IPS-NIHi7 (cell line): Measurements from ENCODE around the gene A3GALT2.

Experiments
- DNase-seq: peaks from one replicate; pipeline ENCODE4 v3.0.0; 2012; ENCODE audit warnings: mixed read lengths; ENCODE audit errors: extremely low spot score

The A3GALT2 gene

DNA sequence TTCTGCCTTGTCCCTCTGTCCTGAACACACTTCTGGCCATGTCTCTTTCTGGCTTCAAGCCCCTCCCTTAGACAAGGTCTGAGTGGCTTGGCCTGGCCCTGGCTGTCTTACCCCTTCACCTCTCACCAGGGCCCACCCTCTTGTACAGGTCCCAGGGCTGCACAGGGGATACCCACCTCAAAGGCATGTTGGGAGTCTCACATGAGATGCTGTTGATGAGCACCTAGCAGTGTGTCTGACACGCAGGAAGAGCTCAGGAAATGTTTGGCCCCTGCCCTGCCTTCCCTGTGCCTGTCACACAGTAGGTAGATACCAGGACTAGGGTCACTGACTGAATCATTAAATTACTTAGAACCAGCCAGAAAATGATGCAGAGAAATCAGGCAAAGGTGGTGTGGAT is 48.0 kb downstream of the A3GALT2 start:
- no peak for DNase-seq

DNA sequence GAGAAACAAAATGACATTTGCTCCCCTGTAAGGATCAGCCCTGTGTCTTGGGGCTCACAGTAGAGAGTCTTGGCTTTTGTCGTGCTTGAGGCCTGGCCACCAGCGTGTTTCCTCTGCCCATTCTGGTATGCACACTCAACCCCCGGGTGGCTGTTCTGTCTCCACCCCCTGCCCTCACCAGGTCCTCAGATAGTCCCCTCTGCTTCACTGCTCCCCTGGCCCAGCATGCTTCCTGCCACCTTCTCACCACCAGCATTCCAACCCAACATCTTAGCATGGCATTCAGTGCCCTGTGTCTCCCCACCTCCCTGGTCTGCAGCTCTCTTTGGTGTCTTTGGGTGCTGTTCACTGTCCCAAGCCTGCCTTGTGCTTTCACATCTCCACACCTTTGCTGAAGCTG is 48.4 kb downstream of the A3GALT2 start:
- no peak for DNase-seq

DNA sequence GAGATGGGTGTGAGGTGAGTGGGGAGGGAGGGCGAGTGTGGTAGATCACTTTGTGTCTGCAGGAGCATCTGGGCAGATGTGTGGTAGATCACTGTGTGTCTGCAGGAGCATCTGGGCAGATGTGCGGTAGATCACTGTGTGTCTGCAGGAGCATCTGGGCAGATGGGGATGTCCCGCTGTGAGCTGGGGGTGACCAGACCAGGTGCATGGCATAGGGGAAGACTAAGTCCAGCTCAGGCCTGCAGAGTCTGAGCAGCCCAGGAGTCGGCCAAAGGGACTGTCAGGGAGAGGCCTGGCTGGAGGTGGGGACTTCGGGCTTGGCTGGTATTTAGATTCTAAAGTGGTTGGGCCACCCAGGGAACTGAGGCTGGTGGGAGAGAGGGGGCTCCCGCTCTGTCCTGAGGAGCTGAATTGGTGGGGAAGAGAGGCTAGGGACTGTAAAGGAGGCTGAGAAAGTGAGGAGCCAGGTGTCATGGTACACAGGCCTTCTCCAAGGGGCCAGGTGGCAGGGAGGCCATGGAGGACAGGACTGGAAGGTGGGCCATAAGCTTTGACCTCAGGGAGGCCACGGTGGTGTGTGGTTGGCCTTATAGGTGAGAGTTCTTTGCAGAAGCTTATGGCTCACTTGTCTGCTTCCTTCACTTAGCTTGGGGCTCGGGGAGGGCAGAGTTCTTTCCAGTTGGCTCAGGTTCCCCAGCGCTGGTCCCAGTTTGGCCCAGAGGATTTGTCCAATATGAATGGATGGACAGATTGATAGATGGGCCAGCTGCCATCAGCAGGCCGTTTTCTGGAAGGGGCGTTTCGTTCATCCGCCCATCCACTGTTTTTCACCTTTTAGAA is 49.0 kb downstream of the A3GALT2 start:
- no peak for DNase-seq

DNA sequence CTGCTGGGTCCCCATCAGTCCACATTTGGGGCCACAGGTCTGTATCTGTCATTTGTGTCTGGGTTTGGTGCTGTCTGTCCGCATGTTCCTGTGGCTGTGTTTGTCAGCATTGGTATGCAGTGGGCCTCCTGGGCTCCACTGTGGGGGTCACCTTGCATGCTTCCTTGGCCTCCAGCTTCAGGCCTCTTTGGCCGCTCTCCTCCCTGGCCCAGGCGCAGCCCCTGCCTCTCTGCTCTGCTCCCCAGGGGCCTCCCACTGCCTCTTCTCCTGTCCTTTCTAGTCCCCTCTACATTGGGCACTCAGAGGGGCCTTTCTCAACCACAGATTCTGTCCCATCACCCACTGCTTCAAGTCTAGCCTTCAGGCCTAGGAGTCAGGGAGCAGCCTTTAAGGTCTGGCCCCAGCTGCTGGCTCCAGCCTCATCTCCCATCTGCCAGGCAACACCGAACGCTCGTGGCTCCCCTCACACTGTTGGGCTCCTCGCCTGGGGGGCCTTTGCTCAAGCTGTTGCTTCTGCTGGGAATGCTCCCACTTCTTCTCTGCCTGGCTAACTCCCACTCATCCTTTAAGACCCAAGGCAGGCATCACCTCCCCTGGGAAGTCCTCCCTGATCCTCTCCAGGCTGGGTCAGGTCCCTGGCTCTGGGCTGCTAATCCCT is 50.0 kb downstream of the A3GALT2 start:
- no peak for DNase-seq

DNA sequence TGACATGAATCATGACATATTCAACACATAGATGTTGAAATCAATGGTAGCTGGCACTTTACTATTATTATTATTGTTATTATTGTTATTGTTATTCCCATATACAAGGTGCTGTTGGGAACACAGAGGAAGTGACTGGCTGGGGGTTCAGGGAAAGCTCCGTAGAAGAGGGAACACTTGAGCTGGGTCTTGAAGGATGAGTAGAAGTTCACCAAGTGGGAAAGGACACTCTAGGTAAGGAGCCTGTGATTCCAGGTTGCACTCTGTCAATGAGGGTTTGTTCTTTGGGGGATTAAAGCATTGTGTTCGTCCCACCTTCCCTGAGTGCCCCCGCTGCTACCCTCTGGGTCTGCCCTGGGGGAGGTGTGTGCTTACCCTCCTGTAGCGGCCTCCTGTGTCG is 50.5 kb downstream of the A3GALT2 start:
- DNase-seq, result no peak

DNA sequence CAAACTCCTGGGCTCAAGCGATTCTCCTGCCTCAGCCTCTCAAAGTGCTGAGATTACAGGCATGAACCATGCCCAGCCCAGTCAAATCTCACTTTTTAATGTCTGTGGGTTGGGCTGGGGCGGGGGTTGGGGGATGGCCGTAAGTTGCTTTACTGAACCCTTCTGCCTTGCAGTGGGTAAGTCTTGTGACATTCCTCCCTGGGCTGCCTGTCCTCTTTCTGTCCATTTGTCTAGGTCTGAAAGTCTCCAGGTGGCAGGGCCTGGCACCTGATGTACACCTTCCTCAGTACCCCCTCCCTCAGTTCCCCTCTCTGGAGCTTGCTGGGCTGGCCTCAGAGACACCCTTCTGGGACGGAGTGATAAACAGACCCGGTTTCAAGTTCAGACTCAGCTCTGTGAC is 51.3 kb downstream of the A3GALT2 start:
- no peak for DNase-seq

DNA sequence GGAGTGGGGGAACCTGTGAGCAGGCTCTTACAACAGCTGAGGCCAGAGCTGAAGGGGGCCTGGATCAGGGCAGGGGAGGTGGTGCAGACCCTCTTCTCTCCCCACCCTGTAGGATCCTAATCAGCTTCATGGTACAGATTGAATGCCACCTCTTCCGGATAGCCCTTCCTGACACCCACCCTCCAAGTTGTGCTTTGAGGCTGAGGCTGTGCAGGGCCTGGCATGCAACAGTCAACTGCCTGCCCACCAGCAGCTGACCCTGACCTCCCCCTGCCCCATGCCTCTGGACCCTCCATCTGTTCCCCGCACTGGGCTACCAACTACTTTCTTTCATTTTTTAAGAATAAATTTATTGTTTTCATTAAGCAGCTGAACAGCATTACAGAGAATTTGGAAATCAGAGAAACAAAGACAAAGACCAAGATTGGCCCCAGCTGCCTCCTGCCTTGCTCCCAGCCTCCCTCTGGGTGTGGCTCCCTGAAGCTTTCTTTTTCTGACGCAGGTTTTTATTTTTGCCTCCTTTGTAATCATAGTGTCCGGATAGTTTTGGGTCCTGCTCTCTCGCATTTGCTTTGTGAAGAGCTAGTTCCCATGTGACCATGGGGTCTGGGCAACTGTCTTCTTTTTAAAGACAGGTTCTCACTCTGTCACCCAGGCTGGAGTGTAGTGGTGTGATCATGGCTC is 51.8 kb downstream of the A3GALT2 start:
- no peak for DNase-seq

DNA sequence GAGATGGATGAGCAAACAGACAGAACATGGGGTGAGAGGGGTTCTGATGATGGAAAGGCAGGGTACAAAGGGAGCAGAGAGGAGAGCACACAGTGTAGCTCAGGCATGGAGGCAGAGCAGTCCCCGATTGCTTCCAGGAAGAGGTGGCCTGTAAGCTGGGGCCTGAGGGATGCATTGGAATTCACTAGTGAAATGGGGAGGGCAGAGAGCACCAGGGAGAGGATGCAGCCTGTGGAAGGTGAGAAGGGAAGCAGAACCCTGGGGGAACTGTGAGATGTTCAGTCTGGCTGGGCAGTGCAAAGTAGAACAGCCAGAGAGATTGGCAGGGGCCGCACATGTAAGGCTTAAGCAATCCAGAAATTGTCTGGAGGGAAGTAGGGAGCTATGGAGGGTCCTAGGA is 52.4 kb downstream of the A3GALT2 start:
- DNase-seq, result no peak

DNA sequence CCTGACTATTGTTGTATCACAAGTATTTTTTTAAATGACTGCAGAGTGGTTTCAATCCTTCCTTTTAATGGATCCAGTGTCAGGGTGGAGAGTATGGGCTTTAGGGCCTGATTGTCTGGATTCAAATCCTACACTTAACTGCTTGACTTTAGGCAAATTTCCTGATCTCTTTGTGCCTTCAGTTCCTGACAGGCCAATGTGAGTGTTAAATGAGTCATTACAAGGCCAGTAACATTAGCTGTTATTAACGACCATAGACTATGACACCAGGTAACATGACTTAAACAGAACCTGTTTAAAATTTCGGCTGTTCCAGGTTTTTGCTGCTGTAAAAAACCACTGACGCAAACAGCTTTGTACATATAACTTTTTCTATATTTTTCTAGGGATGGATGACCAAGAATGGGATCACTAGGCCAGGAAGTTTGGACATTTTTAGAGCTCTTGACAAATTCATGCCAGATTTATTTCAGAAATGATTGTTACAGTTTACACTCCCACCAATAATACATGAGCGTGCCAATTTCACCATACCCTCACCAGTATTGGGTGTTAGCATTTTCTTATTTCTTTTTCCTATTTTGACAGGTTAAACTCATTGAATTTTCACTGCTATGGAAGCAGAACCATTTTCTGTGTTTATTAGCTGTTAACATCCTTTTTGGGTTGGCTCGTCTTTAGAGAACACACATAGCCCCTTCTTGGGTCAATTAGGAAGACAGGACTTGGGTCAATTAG is 53.3 kb downstream of the A3GALT2 start:
- DNase-seq, result no peak

DNA sequence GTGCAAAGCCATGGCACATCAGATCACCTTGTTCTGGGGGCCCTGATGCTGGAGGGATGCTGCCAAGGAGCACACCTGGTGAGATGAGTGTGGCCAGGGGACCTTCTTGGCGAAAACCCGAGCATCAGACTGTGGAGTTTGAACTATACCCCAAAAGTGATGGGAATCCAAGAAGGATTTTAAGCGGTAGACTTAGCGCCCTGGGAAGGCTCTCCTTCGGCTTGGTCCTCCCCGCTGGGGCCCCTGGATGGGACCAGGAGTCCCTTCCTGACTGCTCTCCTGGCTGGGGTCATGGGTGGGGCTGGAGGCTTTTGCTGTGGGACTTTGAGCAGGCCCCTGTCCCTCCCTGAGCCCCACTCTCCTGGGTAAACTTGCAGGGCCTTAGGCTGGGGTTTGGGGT is 54.1 kb downstream of the A3GALT2 start:
- no peak for DNase-seq

DNA sequence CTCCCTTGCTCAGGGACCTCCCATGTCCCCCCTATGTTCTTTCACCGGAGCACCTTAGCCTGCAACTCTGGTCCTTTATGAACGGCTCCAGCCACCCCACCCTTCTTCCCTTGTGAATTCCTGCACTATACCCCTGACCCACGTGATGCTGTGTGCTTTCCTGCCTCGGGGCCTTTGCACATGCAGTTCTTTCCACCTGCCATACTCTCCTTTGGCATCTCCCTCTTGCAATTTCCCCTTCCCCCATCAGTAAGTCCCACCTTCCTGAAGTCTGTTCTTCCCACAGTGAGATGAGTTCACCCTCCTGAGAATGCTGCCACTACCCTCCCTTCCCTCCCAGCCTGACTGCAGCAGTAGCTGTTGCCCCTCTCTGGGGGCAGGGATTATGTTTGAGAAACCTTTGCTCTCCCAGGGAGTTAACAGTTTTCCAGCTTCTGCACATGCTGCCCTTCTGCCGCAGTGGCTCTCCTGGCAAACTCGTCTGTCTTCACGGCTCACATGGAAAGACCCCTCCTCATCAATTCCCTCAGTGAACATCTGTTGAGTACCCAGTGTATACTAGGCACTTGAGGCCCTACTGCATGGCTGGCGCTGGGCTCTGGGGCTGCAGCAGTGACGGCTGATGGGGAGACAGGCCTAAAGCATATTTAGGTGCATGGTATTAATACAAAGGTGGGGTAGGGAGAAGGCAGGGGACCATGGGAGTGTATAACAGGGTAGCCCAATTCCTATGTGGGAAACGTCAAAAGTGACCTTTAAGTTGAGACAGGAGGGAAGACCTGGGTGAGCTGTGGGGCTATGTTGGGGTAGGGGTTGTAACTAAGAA is 54.9 kb downstream of the A3GALT2 start:
- no peak for DNase-seq

DNA sequence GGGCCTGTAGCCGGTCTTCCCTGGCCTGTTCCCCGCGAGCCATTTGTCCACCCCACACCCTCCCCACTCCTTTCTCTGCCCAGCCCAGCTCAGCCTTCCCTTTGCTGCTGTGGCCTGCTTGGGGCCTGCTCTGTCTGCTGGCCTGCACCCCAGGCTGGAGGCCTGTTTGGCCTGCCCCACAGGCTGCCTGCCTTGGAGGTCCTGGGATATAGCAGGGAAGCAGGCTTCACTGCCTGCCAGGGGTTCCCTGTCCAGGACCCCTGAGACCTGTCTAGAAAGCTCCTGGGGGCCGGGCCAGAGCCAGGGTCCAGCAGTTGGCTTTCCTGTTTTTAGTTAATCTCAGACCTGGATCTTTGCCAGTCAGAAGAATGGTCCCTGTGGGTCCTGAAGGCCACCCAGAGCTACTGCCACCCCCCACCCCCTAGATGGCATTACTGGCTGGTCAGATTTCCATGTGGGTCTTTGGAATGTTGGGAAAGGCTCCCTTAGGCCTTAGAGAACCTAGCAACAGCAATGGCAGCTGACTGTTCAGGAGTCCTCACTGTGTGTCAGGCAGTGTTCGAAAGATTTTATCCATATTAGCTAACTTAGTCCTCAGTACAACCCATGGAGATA is 56.9 kb downstream of the A3GALT2 start:
- no peak for DNase-seq

DNA sequence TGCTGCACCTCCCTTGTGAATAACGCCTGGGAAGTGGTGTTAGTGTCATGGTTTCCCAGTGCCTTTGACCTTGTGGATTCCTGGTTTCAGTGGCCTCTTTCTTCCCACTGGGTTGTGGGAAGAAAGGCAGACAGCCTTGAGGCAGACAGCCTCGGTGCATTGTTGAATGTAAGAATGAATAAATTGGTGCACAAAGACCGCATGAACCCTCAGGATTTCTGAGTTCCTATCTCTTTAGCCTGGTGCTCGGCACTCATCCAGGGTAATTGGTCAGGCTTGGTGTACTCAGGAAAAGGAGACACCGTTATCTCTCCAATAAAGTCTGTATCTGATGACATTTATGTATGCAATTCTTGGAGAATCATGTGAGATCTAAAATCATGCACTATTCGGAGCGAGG is 59.6 kb downstream of the A3GALT2 start:
- DNase-seq, result no peak

DNA sequence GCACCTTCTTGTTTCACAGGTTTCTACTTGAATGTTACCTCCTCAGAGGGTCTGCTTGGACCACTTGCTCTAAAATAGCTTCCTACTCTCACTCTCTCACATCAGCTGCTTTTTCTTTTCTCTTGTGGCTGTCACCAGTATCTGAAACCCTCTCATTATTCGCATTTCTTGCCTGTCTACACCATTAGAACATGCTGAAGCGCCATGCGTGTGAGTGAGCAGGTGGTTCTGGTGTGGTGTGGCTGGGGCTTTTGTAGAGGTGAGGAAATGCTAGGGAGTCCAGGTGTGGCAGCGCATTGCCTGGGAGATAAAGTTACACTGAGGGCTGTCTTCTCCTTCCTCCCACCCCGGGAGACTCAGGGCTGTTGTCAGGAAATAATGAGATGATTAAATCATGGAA is 60.5 kb downstream of the A3GALT2 start:
- DNase-seq, result no peak

DNA sequence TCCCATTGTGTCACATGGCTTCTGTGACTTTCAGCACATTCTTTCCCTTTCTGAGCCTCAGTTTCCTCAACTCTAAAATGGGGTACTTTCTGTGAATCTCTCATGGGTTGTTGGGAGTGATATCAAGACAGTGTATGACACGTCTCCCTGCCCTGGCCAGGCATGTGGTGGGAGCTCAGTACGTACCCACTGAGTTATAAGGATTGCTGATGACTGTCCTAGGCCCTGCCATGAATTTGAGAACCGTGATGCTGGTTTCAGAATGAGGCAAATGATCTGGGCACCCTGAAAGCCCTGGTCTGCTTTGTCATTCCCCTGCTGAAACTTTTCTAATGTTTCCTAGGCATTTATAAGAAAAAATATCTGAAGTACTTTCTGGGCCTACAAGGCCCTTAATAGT is 61.0 kb downstream of the A3GALT2 start:
- no peak for DNase-seq

DNA sequence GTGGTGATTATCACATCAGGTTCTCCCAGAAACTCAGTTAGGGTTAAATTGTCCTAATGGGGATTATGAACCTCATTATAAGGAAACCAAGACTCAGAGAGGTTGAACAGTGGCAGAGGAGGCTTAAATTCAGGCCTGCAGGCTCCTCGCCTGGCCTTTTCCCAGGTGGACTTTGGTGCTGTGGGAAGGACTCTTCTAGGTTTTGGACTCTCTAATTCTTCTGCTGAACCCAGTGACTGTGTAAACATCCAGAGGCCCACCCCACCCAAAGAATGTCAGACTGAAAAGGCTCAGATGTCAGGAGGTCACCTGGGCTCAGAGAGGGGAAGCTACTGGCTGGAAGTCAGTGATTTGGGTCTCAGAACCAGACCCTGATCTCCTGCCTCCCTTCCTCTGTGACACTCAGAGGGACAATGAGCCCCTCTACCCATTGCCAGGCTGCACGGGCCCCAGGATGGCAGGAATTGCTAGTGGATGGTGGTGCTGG is 62.1 kb downstream of the A3GALT2 start:
- no peak for DNase-seq

DNA sequence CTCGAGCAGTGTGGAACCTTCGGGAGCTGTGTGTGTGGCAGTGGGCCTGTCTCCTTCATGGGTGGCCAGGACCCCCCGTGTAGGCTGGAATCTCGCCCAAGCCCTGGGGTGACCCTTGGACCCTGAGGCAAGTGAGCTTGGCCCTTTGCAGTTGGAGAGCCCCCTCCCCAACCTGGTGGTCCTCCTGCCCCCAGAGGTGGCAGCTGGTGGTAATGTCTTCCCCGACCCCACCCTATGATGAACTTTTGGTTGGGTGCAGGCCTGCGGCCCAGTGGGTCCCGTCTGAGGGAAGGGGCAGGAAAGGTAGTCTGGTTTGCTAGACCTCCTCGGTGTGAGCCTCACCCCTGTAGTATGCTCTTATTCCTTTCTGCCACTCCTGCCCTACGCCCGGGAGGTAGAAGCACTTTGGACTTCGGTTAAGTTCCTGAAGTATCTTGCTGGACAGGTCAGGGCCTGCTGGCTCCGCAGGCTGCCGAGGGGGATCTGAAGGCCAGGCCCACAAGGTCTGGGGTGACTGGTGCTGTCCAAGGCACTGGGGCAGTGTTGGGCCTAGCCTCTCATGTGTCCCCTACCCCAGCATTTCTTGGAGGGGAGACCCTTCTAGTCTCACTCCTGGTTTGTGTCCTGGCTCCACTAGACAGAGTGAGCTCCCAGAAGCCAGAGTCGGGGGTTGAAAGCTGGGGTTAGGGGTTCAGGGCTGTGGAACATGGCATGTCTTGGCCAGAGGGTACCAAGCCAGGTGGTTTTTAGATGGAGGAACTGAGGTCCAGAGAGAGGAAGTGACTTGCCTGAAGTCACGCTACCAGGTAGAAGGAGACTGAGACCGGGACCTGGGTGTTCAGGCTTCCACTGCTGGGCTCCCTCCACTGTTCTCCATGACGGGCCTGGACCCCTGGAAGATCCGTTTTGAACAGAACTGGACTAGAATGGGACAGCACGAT is 62.9 kb downstream of the A3GALT2 start:
- DNase-seq, result no peak

DNA sequence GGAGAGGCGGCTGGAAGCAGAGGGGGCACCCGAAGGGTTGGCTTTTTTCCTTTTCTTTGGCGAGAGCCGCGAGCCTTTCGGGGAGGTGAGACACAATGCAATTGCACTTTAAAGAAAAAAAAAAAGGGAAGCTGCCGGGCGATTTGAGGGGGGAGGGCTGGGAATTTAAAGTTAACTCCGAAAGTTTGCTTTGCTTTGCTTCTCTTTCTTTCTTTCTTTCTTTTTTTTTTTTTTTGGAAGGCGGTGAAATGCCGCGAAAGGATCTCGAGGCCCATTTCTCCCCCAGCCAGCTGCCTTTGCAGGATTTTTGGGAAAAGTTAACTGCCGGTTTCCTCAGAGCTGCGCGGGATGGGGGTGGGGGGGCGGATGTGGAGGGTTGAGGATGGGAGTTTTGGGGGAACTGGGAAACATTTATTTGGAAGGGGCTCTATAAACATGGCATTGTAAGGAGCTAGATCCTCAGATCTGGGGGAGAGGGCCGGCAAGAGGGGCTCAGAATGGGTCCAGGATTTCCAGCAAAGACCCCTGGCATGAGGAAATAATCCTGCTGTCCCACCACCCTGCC is 63.6 kb downstream of the A3GALT2 start:
- DNase-seq, result no peak
